ENCODE data around the gene EMSY.

DNA sequence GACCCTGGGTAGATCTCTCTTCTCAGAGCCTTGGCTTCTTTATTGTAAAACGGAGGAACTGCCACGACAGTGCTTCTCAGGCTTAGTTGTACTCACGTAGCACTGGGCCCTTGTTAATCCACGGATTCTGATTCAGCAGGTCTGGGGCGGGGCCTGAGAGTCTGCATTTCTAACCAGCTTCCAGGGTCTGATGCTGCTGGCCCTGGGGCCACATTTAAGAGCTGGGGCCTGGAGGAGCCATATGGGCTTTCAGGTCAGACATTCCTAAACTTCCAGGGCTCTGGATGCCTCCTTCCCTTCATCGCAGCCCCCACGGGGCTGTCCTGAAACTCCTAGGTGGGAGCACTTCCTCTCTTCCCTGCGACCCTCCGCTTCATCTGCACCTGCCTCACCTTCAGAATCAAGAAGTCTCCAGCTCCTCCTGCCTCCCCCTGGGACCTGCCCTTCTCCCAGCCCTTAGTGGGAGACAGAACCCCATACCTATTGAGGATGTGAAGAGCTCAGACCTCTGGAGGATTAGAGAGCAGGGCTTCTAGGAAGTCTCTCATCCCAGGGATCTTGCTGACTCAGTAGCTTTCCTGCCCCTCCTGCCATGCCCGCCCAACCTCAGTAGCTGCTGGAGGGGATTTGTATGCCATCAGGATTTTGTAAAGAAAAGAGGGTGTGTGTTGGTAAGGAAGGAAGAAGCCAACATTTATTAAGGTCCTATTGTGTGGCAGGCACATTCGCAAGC lies 133.3 kb downstream of the EMSY start:
- no peak for TF ChIP-seq POLR2A (IDR thresholded peaks at IDR 0.05; ENCODE audit: low read length)
- TF ChIP-seq GATA1 (IDR thresholded peaks at IDR 0.05; ENCODE audit: low read depth, low read length): no peak

All from erythroblast (primary cell).